ENCODE data around the gene NELL1.

DNA sequence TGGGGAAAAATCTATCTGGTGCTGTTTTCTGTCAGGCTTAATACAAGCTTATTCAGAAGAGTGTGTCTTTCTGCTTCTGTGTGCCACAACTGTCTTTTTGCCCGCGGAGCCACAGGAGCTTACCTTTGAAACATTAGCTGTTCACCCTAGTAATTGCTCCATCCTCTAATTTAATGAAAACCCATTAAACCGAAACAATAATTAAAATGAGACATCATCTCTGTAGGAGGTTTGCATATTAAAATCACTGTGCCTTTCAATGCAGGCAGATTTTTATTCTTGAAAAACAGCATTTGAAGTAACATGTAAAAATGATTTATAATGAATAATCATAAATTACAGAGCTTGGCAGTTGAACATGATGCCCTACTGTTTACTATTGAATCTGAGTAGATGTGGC is 102.3 kb downstream of the NELL1 start:
- TF ChIP-seq, protein P1, sequence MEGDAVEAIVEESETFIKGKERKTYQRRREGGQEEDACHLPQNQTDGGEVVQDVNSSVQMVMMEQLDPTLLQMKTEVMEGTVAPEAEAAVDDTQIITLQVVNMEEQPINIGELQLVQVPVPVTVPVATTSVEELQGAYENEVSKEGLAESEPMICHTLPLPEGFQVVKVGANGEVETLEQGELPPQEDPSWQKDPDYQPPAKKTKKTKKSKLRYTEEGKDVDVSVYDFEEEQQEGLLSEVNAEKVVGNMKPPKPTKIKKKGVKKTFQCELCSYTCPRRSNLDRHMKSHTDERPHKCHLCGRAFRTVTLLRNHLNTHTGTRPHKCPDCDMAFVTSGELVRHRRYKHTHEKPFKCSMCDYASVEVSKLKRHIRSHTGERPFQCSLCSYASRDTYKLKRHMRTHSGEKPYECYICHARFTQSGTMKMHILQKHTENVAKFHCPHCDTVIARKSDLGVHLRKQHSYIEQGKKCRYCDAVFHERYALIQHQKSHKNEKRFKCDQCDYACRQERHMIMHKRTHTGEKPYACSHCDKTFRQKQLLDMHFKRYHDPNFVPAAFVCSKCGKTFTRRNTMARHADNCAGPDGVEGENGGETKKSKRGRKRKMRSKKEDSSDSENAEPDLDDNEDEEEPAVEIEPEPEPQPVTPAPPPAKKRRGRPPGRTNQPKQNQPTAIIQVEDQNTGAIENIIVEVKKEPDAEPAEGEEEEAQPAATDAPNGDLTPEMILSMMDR (IDR thresholded peaks at IDR 0.05; ENCODE audit: insufficient read depth, low read depth, low read length) = no peak
- no peak for TF ChIP-seq EZH2 (IDR thresholded peaks at IDR 0.05; ENCODE audit: insufficient read depth, low read length)

Data from astrocyte (in vitro differentiated cells and primary cell).